LNCaP clone FGC (cell line): ENCODE measurements around the gene TBX18.

ENCODE experiments used
- DNase-seq: peaks from one replicate; pipeline ENCODE4 v3.0.0-alpha.2; 2011; ENCODE audit warnings: low read depth
- H3K4me3 ChIP-seq: 2 replicates; pipeline ENCODE4 v1.5.1; 2011; ENCODE audit warnings: mild to moderate bottlenecking, low read depth, low read length, control low read depth
- CTCF ChIP-seq: IDR thresholded peaks from 2 replicates; pipeline ENCODE4 v1.5.1; 2012; ENCODE audit warnings: mild to moderate bottlenecking; ENCODE audit not compliant: control insufficient read depth, insufficient read depth; ENCODE audit errors: extremely low read depth

Gene TBX18

GRCh38 chr6:84738996-84739865 lies 25.2 kb downstream of the TBX18 start:
- H3K4me3 ChIP-seq, result no peak overlapping the region
- no peak for TF ChIP-seq CTCF
- DNase-seq, result no peak

GRCh38 chr6:84733889-84734288 lies 30.5 kb downstream of the TBX18 start:
- no peak for TF ChIP-seq CTCF
- no peak overlapping the region for H3K4me3 ChIP-seq
- no peak for DNase-seq

- no peak for DNase-seq
- TF ChIP-seq CTCF, result no peak
These were observed 32.5 kb downstream of the TBX18 start for GRCh38 chr6:84731901-84732300.

GRCh38 chr6:84731401-84731800 lies 33.0 kb downstream of the TBX18 start:
- H3K4me3 ChIP-seq, result no peak overlapping the region
- DNase-seq, result no peak
- TF ChIP-seq CTCF, result no peak

More at GRCh38 chr6:84731901-84732300, 32.5 kb downstream of the TBX18 start:
- H3K4me3 ChIP-seq, result no peak overlapping the region

GRCh38 chr6:84728602-84729001 lies 35.8 kb downstream of the TBX18 start:
- no peak for DNase-seq
- no peak overlapping the region for H3K4me3 ChIP-seq
- peak; percentile 46 for TF ChIP-seq CTCF

- no peak for TF ChIP-seq CTCF
- no peak overlapping the region for H3K4me3 ChIP-seq
- DNase-seq, result no peak
These were observed 45.2 kb downstream of the TBX18 start for GRCh38 chr6:84719152-84719551.
